ENCODE results near the gene OSTM1. TPM values are rescaled to one million over a fixed set of nuclear protein-coding genes. Genes with fewer than 3 reads are reported as not detected.

OSTM1 gene
- total and polyA plus RNA-seq, 8 donors = 6.2 to 19.2 (median 12.4) TPM

- DNase-seq (no peak), ATAC-seq (no peak), FAIRE-seq (no peak)
- H3K36me3 ChIP-seq = no peaks in the 10 kb centered on the region
- TF ChIP-seq CTCF (IDR thresholded peaks at IDR 0.05) = no peak
- intact Hi-C loops (cut with DNase I) = loop anchor here in 1 of 3 donors (5.0 kb wide), 1 partner anchor 412 kb away; no protein-coding TSS in a partner anchor
- H3K4me1 ChIP-seq = peaks cover 0 to 9% (median 0%) of the 10 kb centered on the region in 3 donors
- H3K27me3 ChIP-seq = peaks cover 0 to 9% (median 4%) of the 10 kb centered on the region in 4 donors
- WGBS, 2 donors = 92 to 97% methylated on average over 12 of the region's 12 CpGs
- no peak overlapping the region for H3K4me3 ChIP-seq
- H3K9me3 ChIP-seq = no peaks in the 10 kb centered on the region
- H3K27ac ChIP-seq = no peak overlapping the region
Measured at GRCh38 chr6:108120311-108120710, 45.8 kb upstream of the OSTM1 start.

- no peak overlapping the region for H3K27ac ChIP-seq
- peaks cover 0 to 11% (median 0%) of the 10 kb centered on the region in 3 donors for H3K4me1 ChIP-seq
- intact Hi-C loops (cut with DNase I) = loop anchor here in 2 of 3 donors (5.0 to 10.0 kb wide), 2 partner anchors 375 to 413 kb away; no protein-coding TSS in a partner anchor
- ATAC-seq (no peak), DNase-seq (no peak), FAIRE-seq (no peak)
- 76 to 89% methylated on average over 24 of the region's 24 CpGs for WGBS, 2 donors
- TF ChIP-seq CTCF (IDR thresholded peaks at IDR 0.05) = no peak
- H3K9me3 ChIP-seq = no peaks in the 10 kb centered on the region
- no peaks in the 10 kb centered on the region for H3K36me3 ChIP-seq
- no peak overlapping the region for H3K4me3 ChIP-seq
- peaks cover 0 to 9% (median 4%) of the 10 kb centered on the region in 4 donors for H3K27me3 ChIP-seq
Measured at GRCh38 chr6:108119769-108120141, 45.2 kb upstream of the OSTM1 start.

GRCh38 chr6:108118810-108119768, 44.5 kb upstream of the OSTM1 start:
- DNase-seq (peak in 3 of 6 donors; percentile 24 to 68 (median 58)), ATAC-seq (no peak), FAIRE-seq (no peak)
- Histone ChIP-seq H3K9me3 (no peaks in the 10 kb centered on the region), H3K4me1 (peaks cover 0 to 15% (median 0%) of the 10 kb centered on the region in 3 donors), H3K27ac (no peak overlapping the region), H3K27me3 (peaks cover 0 to 9% (median 4%) of the 10 kb centered on the region in 4 donors), H3K4me3 (peak overlapping the region in 2 of 4 donors; percentile 58 to 75), H3K36me3 (no peaks in the 10 kb centered on the region)
- intact Hi-C loops (cut with DNase I) = loop anchor here in 1 of 3 donors (10.0 kb wide), 1 partner anchor 376 kb away; no protein-coding TSS in a partner anchor
- 16 to 22% methylated on average over 67 of the region's 67 CpGs for WGBS, 2 donors
- TF ChIP-seq CTCF (IDR thresholded peaks at IDR 0.05) = no peak

GRCh38 chr6:108118359-108118724, 43.8 kb upstream of the OSTM1 start:
- no peak for TF ChIP-seq CTCF (IDR thresholded peaks at IDR 0.05)
- FAIRE-seq (no peak), DNase-seq (no peak), ATAC-seq (peak in 2 of 4 donors; percentile 5 to 19)
- Histone ChIP-seq H3K4me1 (peaks cover 0 to 21% (median 0%) of the 10 kb centered on the region in 3 donors), H3K27ac (no peak overlapping the region), H3K9me3 (no peaks in the 10 kb centered on the region), H3K4me3 (peak overlapping the region; percentile 40 to 75 (median 64)), H3K27me3 (peaks cover 0 to 9% (median 4%) of the 10 kb centered on the region in 4 donors), H3K36me3 (no peaks in the 10 kb centered on the region)
- 0 to 3% methylated on average over 9 to 45 of the region's 45 CpGs for WGBS, 2 donors
- intact Hi-C loops (cut with DNase I) = loop anchor here in 1 of 3 donors (10.0 kb wide), 1 partner anchor 376 kb away; no protein-coding TSS in a partner anchor
